Panc1 (cell line): ENCODE results near the gene PRKAG2.

ENCODE experiments used
- POLR2AphosphoS5 ChIP-seq: IDR thresholded peaks from 2 replicates; pipeline ENCODE4 v1.6.1; 2012; ENCODE audit warnings: mild to moderate bottlenecking, low read depth, low read length, moderate library complexity
- SIN3A ChIP-seq: IDR thresholded peaks from 2 replicates; pipeline ENCODE4 v1.6.1; 2012; ENCODE audit warnings: low read depth, mild to moderate bottlenecking, low read length, moderate library complexity, borderline replicate concordance; ENCODE audit not compliant: insufficient read depth
- TF ChIP-seq, protein P1 (sequence below): fragments of 450-650 bp; IDR thresholded peaks from 2 replicates; pipeline ENCODE4 v1.5.1; 2017; ENCODE audit warnings: mild to moderate bottlenecking

DNA sequence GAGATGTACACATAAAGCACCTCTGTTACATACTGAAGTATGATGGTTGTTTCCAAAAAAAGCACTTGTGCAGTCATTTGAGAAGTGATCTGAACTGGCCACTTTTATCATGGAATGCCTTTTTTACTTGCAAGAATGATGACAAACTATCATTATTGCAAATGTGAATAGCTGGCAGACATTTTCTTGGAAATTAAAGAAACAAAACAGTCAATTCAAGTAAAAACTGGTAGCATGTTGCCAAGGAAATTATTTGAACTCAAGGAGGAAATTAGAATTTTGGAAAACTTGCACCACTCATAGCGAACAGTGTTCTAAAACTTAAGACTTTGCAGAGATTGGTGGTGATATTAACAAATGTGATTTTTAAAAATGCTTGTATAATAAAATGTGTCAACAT lies 363.8 kb downstream of the PRKAG2 start:
- TF ChIP-seq POLR2AphosphoS5 (no peak), SIN3A (no peak)
- TF ChIP-seq, protein P1, sequence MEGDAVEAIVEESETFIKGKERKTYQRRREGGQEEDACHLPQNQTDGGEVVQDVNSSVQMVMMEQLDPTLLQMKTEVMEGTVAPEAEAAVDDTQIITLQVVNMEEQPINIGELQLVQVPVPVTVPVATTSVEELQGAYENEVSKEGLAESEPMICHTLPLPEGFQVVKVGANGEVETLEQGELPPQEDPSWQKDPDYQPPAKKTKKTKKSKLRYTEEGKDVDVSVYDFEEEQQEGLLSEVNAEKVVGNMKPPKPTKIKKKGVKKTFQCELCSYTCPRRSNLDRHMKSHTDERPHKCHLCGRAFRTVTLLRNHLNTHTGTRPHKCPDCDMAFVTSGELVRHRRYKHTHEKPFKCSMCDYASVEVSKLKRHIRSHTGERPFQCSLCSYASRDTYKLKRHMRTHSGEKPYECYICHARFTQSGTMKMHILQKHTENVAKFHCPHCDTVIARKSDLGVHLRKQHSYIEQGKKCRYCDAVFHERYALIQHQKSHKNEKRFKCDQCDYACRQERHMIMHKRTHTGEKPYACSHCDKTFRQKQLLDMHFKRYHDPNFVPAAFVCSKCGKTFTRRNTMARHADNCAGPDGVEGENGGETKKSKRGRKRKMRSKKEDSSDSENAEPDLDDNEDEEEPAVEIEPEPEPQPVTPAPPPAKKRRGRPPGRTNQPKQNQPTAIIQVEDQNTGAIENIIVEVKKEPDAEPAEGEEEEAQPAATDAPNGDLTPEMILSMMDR, result no peak
